ENCODE data around the gene INPP1. TPM values are rescaled to one million over a fixed set of nuclear protein-coding genes. Genes with fewer than 3 reads are reported as not detected.

Gene INPP1
- total RNA-seq, 1 donor from 2014 or later = 11.3 TPM

- H3K4me1 ChIP-seq (ENCODE audit: insufficient read depth, low read length) = peaks cover 7% of the 10 kb centered on the region
- no peaks in the 10 kb centered on the region for H3K79me2 ChIP-seq (ENCODE audit: insufficient read depth, low read length)
- no peak overlapping the region for H3K4me2 ChIP-seq (ENCODE audit: low read length)
- H3K4me3 ChIP-seq (ENCODE audit: insufficient read depth, low read depth, low read length) = no peak overlapping the region
- H3K36me3 ChIP-seq (ENCODE audit: insufficient read depth, low read length) = no peaks in the 10 kb centered on the region
- no peaks in the 10 kb centered on the region for H3K36me3 Mint-ChIP-seq (ENCODE audit: low read depth, unreplicated experiment)
- no peaks in the 10 kb centered on the region for H3K4me1 Mint-ChIP-seq (ENCODE audit: low read depth, unreplicated experiment)
- H3K27ac ChIP-seq (ENCODE audit: low read depth, low read length) = no peak overlapping the region
- no peak for DNase-seq (ENCODE audit: low read depth)
- no peaks in the 10 kb centered on the region for H3K9me3 Mint-ChIP-seq (ENCODE audit: unreplicated experiment)
- peaks cover 25% of the 10 kb centered on the region for H3K27me3 ChIP-seq (ENCODE audit: insufficient read depth, low read length)
- no peak overlapping the region for H3K27ac Mint-ChIP-seq (ENCODE audit: unreplicated experiment)
- H3K9me3 ChIP-seq (ENCODE audit: insufficient read depth, low read depth, low read length) = no peaks in the 10 kb centered on the region
- TF ChIP-seq CTCF (IDR thresholded peaks at IDR 0.05; ENCODE audit: insufficient read depth, low read depth, low read length) = no peak
- no peak for TF ChIP-seq EZH2 (IDR thresholded peaks at IDR 0.05; ENCODE audit: insufficient read depth, low read length)
- no peak overlapping the region for H3K4me3 Mint-ChIP-seq (ENCODE audit: unreplicated experiment)
- no peak for FAIRE-seq
- H2AFZ ChIP-seq (ENCODE audit: low read depth, low read length) = no peak overlapping the region
- no peaks in the 10 kb centered on the region for H4K20me1 ChIP-seq (ENCODE audit: insufficient read depth, low read length)
- H3K27me3 Mint-ChIP-seq (ENCODE audit: low read depth, unreplicated experiment) = peaks cover 13% of the 10 kb centered on the region
- no peak overlapping the region for H3K9ac ChIP-seq (ENCODE audit: low read length)
These were observed 61.7 kb downstream of the INPP1 start for GRCh38 chr2:190405070-190405469.

- TF ChIP-seq CTCF (IDR thresholded peaks at IDR 0.05; ENCODE audit: insufficient read depth, low read depth, low read length) = no peak
- TF ChIP-seq EZH2 (IDR thresholded peaks at IDR 0.05; ENCODE audit: insufficient read depth, low read length) = no peak
- Histone ChIP-seq H3K9me3 (ENCODE audit: insufficient read depth, low read depth, low read length) (no peaks in the 10 kb centered on the region), H3K27me3 (ENCODE audit: insufficient read depth, low read length) (peaks cover 25% of the 10 kb centered on the region), H3K27ac (ENCODE audit: low read depth, low read length) (no peak overlapping the region), H3K4me2 (ENCODE audit: low read length) (no peak overlapping the region), H3K9ac (ENCODE audit: low read length) (no peak overlapping the region), H4K20me1 (ENCODE audit: insufficient read depth, low read length) (no peaks in the 10 kb centered on the region), H3K79me2 (ENCODE audit: insufficient read depth, low read length) (no peaks in the 10 kb centered on the region), H3K4me1 (ENCODE audit: insufficient read depth, low read length) (peaks cover 7% of the 10 kb centered on the region), H3K4me3 (ENCODE audit: insufficient read depth, low read depth, low read length) (no peak overlapping the region), H3K36me3 (ENCODE audit: insufficient read depth, low read length) (no peaks in the 10 kb centered on the region), H2AFZ (ENCODE audit: low read depth, low read length) (no peak overlapping the region)
- Mint-ChIP-seq H3K36me3 (ENCODE audit: low read depth, unreplicated experiment) (no peaks in the 10 kb centered on the region), H3K4me1 (ENCODE audit: low read depth, unreplicated experiment) (no peaks in the 10 kb centered on the region), H3K27me3 (ENCODE audit: low read depth, unreplicated experiment) (peaks cover 15% of the 10 kb centered on the region), H3K9me3 (ENCODE audit: unreplicated experiment) (no peaks in the 10 kb centered on the region), H3K4me3 (ENCODE audit: unreplicated experiment) (no peak overlapping the region), H3K27ac (ENCODE audit: unreplicated experiment) (no peak overlapping the region)
- FAIRE-seq (no peak), DNase-seq (ENCODE audit: low read depth) (no peak)
These were observed 62.6 kb downstream of the INPP1 start for GRCh38 chr2:190405995-190406394.

- TF ChIP-seq CTCF (IDR thresholded peaks at IDR 0.05; ENCODE audit: insufficient read depth, low read depth, low read length) (no peak), EZH2 (IDR thresholded peaks at IDR 0.05; ENCODE audit: insufficient read depth, low read length) (no peak)
- Mint-ChIP-seq H3K27me3 (ENCODE audit: low read depth, unreplicated experiment) (peaks cover 15% of the 10 kb centered on the region), H3K9me3 (ENCODE audit: unreplicated experiment) (no peaks in the 10 kb centered on the region), H3K4me3 (ENCODE audit: unreplicated experiment) (no peak overlapping the region), H3K27ac (ENCODE audit: unreplicated experiment) (no peak overlapping the region), H3K36me3 (ENCODE audit: low read depth, unreplicated experiment) (no peaks in the 10 kb centered on the region), H3K4me1 (ENCODE audit: low read depth, unreplicated experiment) (no peaks in the 10 kb centered on the region)
- Histone ChIP-seq H3K9me3 (ENCODE audit: insufficient read depth, low read depth, low read length) (no peaks in the 10 kb centered on the region), H3K9ac (ENCODE audit: low read length) (no peak overlapping the region), H3K4me1 (ENCODE audit: insufficient read depth, low read length) (peaks cover 7% of the 10 kb centered on the region), H3K4me2 (ENCODE audit: low read length) (peak overlapping the region; percentile 87), H3K27ac (ENCODE audit: low read depth, low read length) (no peak overlapping the region), H2AFZ (ENCODE audit: low read depth, low read length) (no peak overlapping the region), H3K27me3 (ENCODE audit: insufficient read depth, low read length) (peaks cover 25% of the 10 kb centered on the region), H4K20me1 (ENCODE audit: insufficient read depth, low read length) (no peaks in the 10 kb centered on the region), H3K4me3 (ENCODE audit: insufficient read depth, low read depth, low read length) (no peak overlapping the region), H3K36me3 (ENCODE audit: insufficient read depth, low read length) (no peaks in the 10 kb centered on the region), H3K79me2 (ENCODE audit: insufficient read depth, low read length) (no peaks in the 10 kb centered on the region)
- DNase-seq (ENCODE audit: low read depth) = no peak
- no peak for FAIRE-seq
These were observed 63.4 kb downstream of the INPP1 start for GRCh38 chr2:190406805-190407204.
